ENCODE data around the gene NOP14. TPM values are rescaled to one million over a fixed set of nuclear protein-coding genes. Genes with fewer than 3 reads are reported as not detected.
"Not testable (repeated sequence)": the region's sequence is repeated elsewhere in the genome, so short reads cannot be mapped to it uniquely, and the experiment has no call there.

NOP14 gene
- total RNA-seq, 1 experiment from 2014 or later = 9.9 TPM

- H3K27ac ChIP-seq = peak overlapping the region; percentile 34; the same call in 1 of the 2 replicates
Measured at GRCh38 chr4:2977211-2978088, 14.2 kb upstream of the NOP14 start.

GRCh38 chr4:2971275-2971674, 8.1 kb upstream of the NOP14 start:
- H3K27me3 ChIP-seq (replicated peaks) = no peaks in the 10 kb centered on the region
- H3K36me3 ChIP-seq = no peaks in the 10 kb centered on the region
- H3K4me1 ChIP-seq (replicated peaks) = no peaks in the 10 kb centered on the region
- no peak for DNase-seq (ENCODE audit: low read depth in 1 of 2, low spot score in 2 of 2)
- no peak overlapping the region for H3K4me3 ChIP-seq
- H3K27ac ChIP-seq = no peak overlapping the region
- no peaks in the 10 kb centered on the region for H3K9me3 ChIP-seq (replicated peaks)

More at GRCh38 chr4:2977211-2978088, 14.2 kb upstream of the NOP14 start:
- Histone ChIP-seq H3K9me3 (replicated peaks) (no peaks in the 10 kb centered on the region), H3K4me1 (replicated peaks) (peaks cover 9% of the 10 kb centered on the region), H3K27me3 (replicated peaks) (no peaks in the 10 kb centered on the region), H3K4me3 (no peak overlapping the region), H3K36me3 (no peaks in the 10 kb centered on the region)
- DNase-seq (ENCODE audit: low read depth in 1 of 2, low spot score in 2 of 2) = peak in 1 of 2 experiments; percentile 48

GRCh38 chr4:2968381-2968780, 5.2 kb upstream of the NOP14 start:
- Histone ChIP-seq H3K4me3 (no peak overlapping the region), H3K4me1 (replicated peaks) (no peaks in the 10 kb centered on the region), H3K9me3 (replicated peaks) (no peaks in the 10 kb centered on the region), H3K36me3 (no peaks in the 10 kb centered on the region), H3K27me3 (replicated peaks) (no peaks in the 10 kb centered on the region), H3K27ac (no peak overlapping the region)
- DNase-seq (ENCODE audit: low read depth in 1 of 2, low spot score in 2 of 2) = no peak

GRCh38 chr4:2965262-2965661, 2.1 kb upstream of the NOP14 start:
- H3K27ac ChIP-seq = no peak overlapping the region
- no peaks in the 10 kb centered on the region for H3K27me3 ChIP-seq (replicated peaks)
- peaks cover 3% of the 10 kb centered on the region; the same call in 1 of the 2 replicates for H3K4me1 ChIP-seq (replicated peaks)
- H3K36me3 ChIP-seq = peaks cover 4% of the 10 kb centered on the region; the same call in 1 of the 2 replicates
- DNase-seq (ENCODE audit: low read depth in 1 of 2, low spot score in 2 of 2) = no peak
- H3K9me3 ChIP-seq (replicated peaks) = no peaks in the 10 kb centered on the region
- no peak overlapping the region for H3K4me3 ChIP-seq

GRCh38 chr4:2964706-2965258, 1.6 kb upstream of the NOP14 start:
- Histone ChIP-seq H3K36me3 (peaks cover 4% of the 10 kb centered on the region; the same call in 1 of the 2 replicates), H3K9me3 (replicated peaks) (no peaks in the 10 kb centered on the region), H3K27ac (no peak overlapping the region), H3K4me1 (replicated peaks) (peaks cover 3% of the 10 kb centered on the region; the same call in 1 of the 2 replicates), H3K27me3 (replicated peaks) (no peaks in the 10 kb centered on the region), H3K4me3 (no peak overlapping the region; the same call in 1 of the 2 replicates)
- DNase-seq (ENCODE audit: low read depth in 1 of 2, low spot score in 2 of 2) = no peak

GRCh38 chr4:2963966-2964471, 813 bp upstream of the NOP14 start:
- H3K36me3 ChIP-seq = peaks cover 4% of the 10 kb centered on the region; the same call in 1 of the 2 replicates
- no peaks in the 10 kb centered on the region for H3K9me3 ChIP-seq (replicated peaks)
- H3K27me3 ChIP-seq (replicated peaks) = no peaks in the 10 kb centered on the region
- peak in 1 of 2 experiments; percentile 47 for DNase-seq (ENCODE audit: low read depth in 1 of 2, low spot score in 2 of 2)
- peaks cover 3% of the 10 kb centered on the region; the same call in 1 of the 2 replicates for H3K4me1 ChIP-seq (replicated peaks)
- H3K27ac ChIP-seq = no peak overlapping the region
- peak overlapping the region; percentile 78 for H3K4me3 ChIP-seq

- no peaks in the 10 kb centered on the region for H3K9me3 ChIP-seq (replicated peaks)
- H3K27me3 ChIP-seq (replicated peaks) = no peaks in the 10 kb centered on the region
- peak overlapping the region; percentile 78 for H3K4me3 ChIP-seq
- peak overlapping the region; percentile 60 for H3K27ac ChIP-seq
- no peak for DNase-seq (ENCODE audit: low read depth in 1 of 2, low spot score in 2 of 2)
- peaks cover 3% of the 10 kb centered on the region; the same call in 1 of the 2 replicates for H3K4me1 ChIP-seq (replicated peaks)
- peaks cover 4% of the 10 kb centered on the region; the same call in 1 of the 2 replicates for H3K36me3 ChIP-seq
Measured at GRCh38 chr4:2962614-2963174, 512 bp downstream of the NOP14 start.

- Histone ChIP-seq H3K27ac (no peak overlapping the region), H3K9me3 (replicated peaks) (no peaks in the 10 kb centered on the region), H3K27me3 (replicated peaks) (no peaks in the 10 kb centered on the region), H3K4me3 (peak overlapping the region; percentile 78), H3K4me1 (replicated peaks) (peaks cover 3% of the 10 kb centered on the region; the same call in 1 of the 2 replicates), H3K36me3 (peaks cover 8% of the 10 kb centered on the region; the same call in 1 of the 2 replicates)
- DNase-seq (ENCODE audit: low read depth in 1 of 2, low spot score in 2 of 2) = no peak
Measured at GRCh38 chr4:2961811-2962441, 1.3 kb downstream of the NOP14 start.

GRCh38 chr4:2961421-2961810, 1.8 kb downstream of the NOP14 start:
- DNase-seq (ENCODE audit: low read depth in 1 of 2, low spot score in 2 of 2) = no peak
- no peaks in the 10 kb centered on the region for H3K27me3 ChIP-seq (replicated peaks)
- H3K4me1 ChIP-seq (replicated peaks) = peaks cover 3% of the 10 kb centered on the region; the same call in 1 of the 2 replicates
- H3K4me3 ChIP-seq = no peak overlapping the region
- no peak overlapping the region for H3K27ac ChIP-seq
- peaks cover 11% of the 10 kb centered on the region; the same call in 1 of the 2 replicates for H3K36me3 ChIP-seq
- no peaks in the 10 kb centered on the region for H3K9me3 ChIP-seq (replicated peaks)

GRCh38 chr4:2960450-2960849, 2.8 kb downstream of the NOP14 start:
- not testable (repeated sequence) for DNase-seq (ENCODE audit: low read depth in 1 of 2, low spot score in 2 of 2); H3K4me1 ChIP-seq (replicated peaks); H3K27ac ChIP-seq; H3K4me3 ChIP-seq; H3K27me3 ChIP-seq (replicated peaks); H3K9me3 ChIP-seq (replicated peaks)
- H3K36me3 ChIP-seq = peaks cover 20% of the 10 kb centered on the region

GRCh38 chr4:2958446-2958845, 4.8 kb downstream of the NOP14 start:
- no peaks in the 10 kb centered on the region for H3K27me3 ChIP-seq (replicated peaks)
- H3K4me1 ChIP-seq (replicated peaks) = peaks cover 3% of the 10 kb centered on the region; the same call in 1 of the 2 replicates
- no peak overlapping the region for H3K27ac ChIP-seq
- peaks cover 20% of the 10 kb centered on the region for H3K36me3 ChIP-seq
- H3K9me3 ChIP-seq (replicated peaks) = no peaks in the 10 kb centered on the region
- no peak for DNase-seq (ENCODE audit: low read depth in 1 of 2, low spot score in 2 of 2)
- no peak overlapping the region for H3K4me3 ChIP-seq

- H3K4me3 ChIP-seq; H3K27ac ChIP-seq; H3K4me1 ChIP-seq (replicated peaks); H3K27me3 ChIP-seq (replicated peaks); H3K9me3 ChIP-seq (replicated peaks); DNase-seq (ENCODE audit: low read depth in 1 of 2, low spot score in 2 of 2): not testable (repeated sequence)
- H3K36me3 ChIP-seq = peaks cover 24% of the 10 kb centered on the region
Measured at GRCh38 chr4:2955186-2956044, 7.8 kb downstream of the NOP14 start.
